AG09319 (cell line): Measurements from ENCODE around the gene KIF26B.

Source experiments
- DNase-seq: peaks from one replicate; pipeline ENCODE4 v3.0.0-alpha.2; 2010; ENCODE audit warnings: low read depth; ENCODE audit errors: extremely low read depth
- TF ChIP-seq, protein P1 (sequence below): IDR thresholded peaks from 2 replicates; pipeline ENCODE4 v1.5.1; 2011; ENCODE audit warnings: low read depth, mild to moderate bottlenecking, inconsistent platforms, low read length, moderate library complexity

Gene KIF26B

DNA sequence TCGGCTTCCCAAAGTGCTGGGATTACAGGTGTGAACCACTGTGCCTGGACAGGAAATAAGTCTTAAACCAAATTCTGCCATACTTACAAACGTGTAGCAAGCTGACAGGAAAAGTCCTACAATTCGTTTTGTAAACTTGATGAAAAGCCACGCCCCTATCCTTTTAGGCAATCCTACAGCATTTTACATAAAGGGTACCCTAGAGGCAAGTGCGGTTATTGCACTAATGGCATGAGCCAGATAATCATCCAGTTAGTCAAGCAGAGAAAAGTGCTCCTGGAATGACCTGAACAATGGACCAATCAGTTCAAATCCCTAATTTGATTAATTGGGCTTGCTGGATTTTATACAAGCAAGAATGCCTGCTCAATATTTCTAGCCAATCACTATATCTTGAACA is 338.2 kb downstream of the KIF26B start:
- DNase-seq = no peak
- TF ChIP-seq, protein P1, sequence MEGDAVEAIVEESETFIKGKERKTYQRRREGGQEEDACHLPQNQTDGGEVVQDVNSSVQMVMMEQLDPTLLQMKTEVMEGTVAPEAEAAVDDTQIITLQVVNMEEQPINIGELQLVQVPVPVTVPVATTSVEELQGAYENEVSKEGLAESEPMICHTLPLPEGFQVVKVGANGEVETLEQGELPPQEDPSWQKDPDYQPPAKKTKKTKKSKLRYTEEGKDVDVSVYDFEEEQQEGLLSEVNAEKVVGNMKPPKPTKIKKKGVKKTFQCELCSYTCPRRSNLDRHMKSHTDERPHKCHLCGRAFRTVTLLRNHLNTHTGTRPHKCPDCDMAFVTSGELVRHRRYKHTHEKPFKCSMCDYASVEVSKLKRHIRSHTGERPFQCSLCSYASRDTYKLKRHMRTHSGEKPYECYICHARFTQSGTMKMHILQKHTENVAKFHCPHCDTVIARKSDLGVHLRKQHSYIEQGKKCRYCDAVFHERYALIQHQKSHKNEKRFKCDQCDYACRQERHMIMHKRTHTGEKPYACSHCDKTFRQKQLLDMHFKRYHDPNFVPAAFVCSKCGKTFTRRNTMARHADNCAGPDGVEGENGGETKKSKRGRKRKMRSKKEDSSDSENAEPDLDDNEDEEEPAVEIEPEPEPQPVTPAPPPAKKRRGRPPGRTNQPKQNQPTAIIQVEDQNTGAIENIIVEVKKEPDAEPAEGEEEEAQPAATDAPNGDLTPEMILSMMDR = no peak

- DNase-seq = no peak
- TF ChIP-seq, protein P1 = no peak
Measured at GRCh38 chr1:245495681-245496080, 340.9 kb downstream of the KIF26B start.

DNA sequence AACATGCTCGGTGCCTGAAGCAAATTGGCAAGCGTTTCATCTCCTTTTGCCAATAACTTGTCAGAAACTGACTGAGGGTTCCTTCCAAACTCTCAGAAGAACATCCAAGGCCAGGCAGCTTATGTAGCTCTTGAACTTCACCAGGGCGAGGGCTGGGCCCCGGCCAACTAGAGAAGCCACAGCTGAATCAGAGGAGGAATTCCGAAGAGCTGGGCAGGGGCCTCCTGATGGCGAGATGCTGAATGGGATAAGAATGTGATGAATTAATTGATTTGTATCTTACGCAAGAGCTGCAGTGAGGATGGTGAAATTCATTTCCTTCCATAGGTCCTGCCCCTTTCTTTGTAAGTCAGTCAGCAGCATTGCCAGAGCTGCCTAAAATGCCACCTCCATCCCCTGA is 345.8 kb downstream of the KIF26B start:
- peak; percentile 66 for DNase-seq
- TF ChIP-seq, protein P1 = no peak; the same call in 1 of the 2 replicates

DNA sequence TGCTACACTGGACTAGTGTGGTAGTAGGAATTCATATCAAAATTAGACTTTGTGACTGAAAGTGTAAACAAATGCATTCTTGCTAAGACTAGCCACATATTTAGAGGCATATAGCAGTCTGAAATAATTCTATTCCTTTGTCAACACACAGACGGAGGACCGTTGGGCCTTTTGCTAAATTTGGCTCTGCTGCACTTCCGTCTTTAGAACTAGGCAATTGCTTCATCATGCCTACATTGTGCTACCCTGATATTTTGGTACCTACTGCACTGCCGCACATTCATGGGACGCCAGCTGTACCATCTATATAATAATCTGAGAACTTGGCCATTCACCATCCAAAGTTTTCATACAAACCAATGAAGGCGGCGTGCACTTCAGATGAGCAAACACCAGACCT is 346.8 kb downstream of the KIF26B start:
- TF ChIP-seq, protein P1 = no peak
- no peak for DNase-seq

DNA sequence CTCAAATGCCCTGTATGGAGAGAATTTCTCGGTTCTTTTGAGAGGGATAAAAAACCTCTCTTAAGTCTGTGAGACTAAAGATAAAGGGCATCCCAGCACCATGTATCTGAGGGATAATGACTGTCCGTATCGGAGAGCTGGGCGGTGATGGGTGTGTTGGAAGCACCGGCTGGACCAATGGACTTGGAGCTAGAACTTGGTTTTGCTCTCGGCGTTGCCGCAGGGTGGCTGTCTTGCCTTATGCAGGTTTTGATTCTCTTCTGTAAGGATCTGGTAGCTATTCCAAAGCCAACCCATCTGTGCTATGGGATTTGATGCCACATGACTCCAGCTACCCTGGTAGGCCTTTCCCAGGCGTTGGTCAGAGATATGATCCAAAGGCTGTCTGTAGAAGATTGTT is 348.8 kb downstream of the KIF26B start:
- no peak for DNase-seq
- TF ChIP-seq, protein P1 = no peak

- DNase-seq = no peak
- TF ChIP-seq, protein P1 = no peak
Measured at GRCh38 chr1:245510144-245510543, 355.4 kb downstream of the KIF26B start.

DNA sequence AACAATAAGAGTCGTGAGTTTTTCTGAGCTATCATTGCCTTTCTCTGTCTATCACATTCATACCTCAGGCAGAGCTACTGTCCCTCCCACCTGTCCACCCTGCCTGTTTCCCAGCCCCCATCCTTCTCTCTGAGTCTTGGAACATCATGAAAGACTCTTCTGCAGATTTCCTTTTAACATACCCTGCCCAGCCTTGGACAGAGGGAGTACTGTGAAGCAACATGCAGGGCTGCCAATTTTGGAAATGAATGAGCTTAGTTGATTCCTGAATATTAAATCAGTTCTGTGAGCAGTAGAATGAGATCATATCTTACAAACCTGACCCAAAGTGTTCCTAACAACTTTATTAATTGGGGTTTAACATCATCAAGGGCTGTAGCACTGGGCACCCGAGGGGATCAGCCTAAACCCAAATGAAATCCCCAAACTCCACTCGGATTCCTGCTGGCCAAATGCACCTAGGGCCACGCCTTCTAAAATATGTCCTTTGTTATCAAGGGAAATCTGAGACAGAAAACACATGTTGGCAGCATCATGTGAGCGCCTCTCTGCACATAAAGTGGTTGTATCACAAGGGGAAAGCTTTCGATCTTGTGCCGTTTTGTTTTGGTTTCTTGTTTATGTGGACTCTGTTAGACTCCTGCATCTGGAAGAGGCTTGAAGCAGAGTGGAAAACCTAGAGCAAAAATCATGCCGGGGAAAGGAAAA is 357.6 kb downstream of the KIF26B start:
- no peak for DNase-seq
- TF ChIP-seq, protein P1 = no peak
